ENCODE results near the gene CKMT1B. TPM values are rescaled to one million over a fixed set of nuclear protein-coding genes. Genes with fewer than 3 reads are reported as not detected.
"Not testable (repeated sequence)": the region's sequence is repeated elsewhere in the genome, so short reads cannot be mapped to it uniquely, and the experiment has no call there.

The CKMT1B gene
- total RNA-seq, 4 donors from 2014 or later, result 0.13 to 2.2 (median 0.87) TPM

- WGBS, result no CpG with 5 or more reads among the region's 8 CpGs
- H3K27me3 ChIP-seq, result peaks cover 0 to 17% (median 0%) of the 10 kb centered on the region in 4 donors
- H3K27ac ChIP-seq (replicated peaks in 1 of 4); intact Hi-C loops (cut with DNase I); DNase-seq (ENCODE audit: extremely low spot score); H3K4me1 ChIP-seq; H3K36me3 ChIP-seq; H3K9me3 ChIP-seq; H3K4me3 ChIP-seq: not testable (repeated sequence)
Measured at GRCh38 chr15:43617750-43618149, 23.9 kb downstream of the CKMT1B start.

- peaks cover 0 to 23% (median 0%) of the 10 kb centered on the region in 4 donors for H3K27me3 ChIP-seq
- H3K4me3 ChIP-seq; H3K9me3 ChIP-seq; H3K27ac ChIP-seq (replicated peaks in 1 of 4); H3K36me3 ChIP-seq; intact Hi-C loops (cut with DNase I); DNase-seq (ENCODE audit: extremely low spot score); H3K4me1 ChIP-seq: not testable (repeated sequence)
- WGBS, result no CpG with 5 or more reads among the region's 2 CpGs
Measured at GRCh38 chr15:43618700-43619099, 24.9 kb downstream of the CKMT1B start, which contains the start of gene STRC. TSS of gene STRC (minus strand) at chr15:43618800. CDS start at chr15:43618722, 78 bp downstream.

GRCh38 chr15:43622068-43622799 is 28.4 kb downstream of the CKMT1B start:
- H3K36me3 ChIP-seq; H3K4me1 ChIP-seq; H3K9me3 ChIP-seq; H3K4me3 ChIP-seq; DNase-seq (ENCODE audit: extremely low spot score); intact Hi-C loops (cut with DNase I); H3K27ac ChIP-seq (replicated peaks in 1 of 4): not testable (repeated sequence)
- 69% methylated on average over 5 of the region's 7 CpGs for WGBS
- H3K27me3 ChIP-seq, result peaks cover 0 to 23% (median 0%) of the 10 kb centered on the region in 4 donors

- Histone ChIP-seq H3K27me3 (peaks cover 0 to 14% (median 0%) of the 10 kb centered on the region in 4 donors), H3K27ac (replicated peaks in 1 of 4) (no peak overlapping the region), H3K4me3 (no peak overlapping the region), H3K36me3 (no peaks in the 10 kb centered on the region), H3K9me3 (no peaks in the 10 kb centered on the region), H3K4me1 (no peaks in the 10 kb centered on the region)
- 23% methylated on average over 5 of the region's 5 CpGs for WGBS
- no peak for DNase-seq (ENCODE audit: extremely low spot score)
- intact Hi-C loops (cut with DNase I), result no loop called here
- TF ChIP-seq EP300 (IDR thresholded peaks at IDR 0.05) (no peak), POLR2A (IDR thresholded peaks at IDR 0.05; ENCODE audit: low read depth) (no peak), CTCF (IDR thresholded peaks at IDR 0.05) (no peak), POLR2AphosphoS5 (IDR thresholded peaks at IDR 0.05) (no peak)
Measured at GRCh38 chr15:43625106-43625505, 31.3 kb downstream of the CKMT1B start.

GRCh38 chr15:43626937-43627336 is 33.1 kb downstream of the CKMT1B start:
- DNase-seq (ENCODE audit: extremely low spot score); intact Hi-C loops (cut with DNase I); H3K27me3 ChIP-seq; H3K4me1 ChIP-seq; H3K9me3 ChIP-seq; H3K27ac ChIP-seq (replicated peaks in 1 of 4); H3K4me3 ChIP-seq; H3K36me3 ChIP-seq: not testable (repeated sequence)

- DNase-seq (ENCODE audit: extremely low spot score); H3K4me1 ChIP-seq; H3K27me3 ChIP-seq; H3K4me3 ChIP-seq; H3K36me3 ChIP-seq; intact Hi-C loops (cut with DNase I); H3K9me3 ChIP-seq; H3K27ac ChIP-seq (replicated peaks in 1 of 4): not testable (repeated sequence)
- WGBS, result 98% methylated on average over 8 of the region's 8 CpGs
Measured at GRCh38 chr15:43638464-43639204, 44.8 kb downstream of the CKMT1B start.

Small RNA genes within 50 kb of the gene (small RNA-seq; reads per million reads assigned to genes)
- 0 reads per million in 3 donors for gene PDIA3P2
- 0 reads per million in 3 donors for gene RNU6-554P
- 0 reads per million in 3 donors for gene RNU6-610P

Other genes starting within 250 kb of the CKMT1B start
- 10 to 100 TPM; 17.4 to 34.6 (median 21.5) TPM for gene ZSCAN29, start 223.0 kb upstream of the CKMT1B start, total RNA-seq
- gene TUBGCP4, start 222.9 kb upstream of the CKMT1B start, total RNA-seq, result 10 to 100 TPM in 3 of 4 donors, 1 to 10 TPM in 1; 9.3 to 17.0 (median 14.1) TPM
- gene TP53BP1, start 100.9 kb upstream of the CKMT1B start, total RNA-seq, result 10 to 100 TPM; 24.7 to 29.9 (median 27.0) TPM
- gene MAP1A, start 76.4 kb upstream of the CKMT1B start, total RNA-seq, result 10 to 100 TPM; 30.0 to 59.5 (median 37.4) TPM
- gene PPIP5K1, start 3.8 kb upstream of the CKMT1B start, total RNA-seq, result 10 to 100 TPM in 3 of 4 donors, 1 to 10 TPM in 1; 9.8 to 73.4 (median 23.3) TPM
- under 1 TPM in 2 of 4 donors, not detected in 2; under 0.01 to 0.06 TPM for gene STRC, start 24.8 kb downstream of the CKMT1B start, total RNA-seq
- 1 to 10 TPM in 2 of 4 donors, under 1 TPM in 2; 0.66 to 2.8 (median 1.4) TPM for gene CATSPER2, start 54.8 kb downstream of the CKMT1B start, total RNA-seq
- gene CKMT1A, start 99.8 kb downstream of the CKMT1B start, total RNA-seq, result under 1 TPM in 1 of 4 donors, not detected in 3; 0.17 TPM
- 100 to 1,000 TPM in 2 of 4 donors, 10 to 100 TPM in 2; 70.6 to 256 (median 101) TPM for gene PDIA3, start 152.4 kb downstream of the CKMT1B start, total RNA-seq
- 1 to 10 TPM; 3.0 to 7.7 (median 4.1) TPM for gene ELL3, start 182.9 kb downstream of the CKMT1B start, total RNA-seq
- 100 to 1,000 TPM; 625 to 874 (median 721) TPM for gene SERF2, start 198.3 kb downstream of the CKMT1B start, total RNA-seq
- gene SERINC4, start 206.2 kb downstream of the CKMT1B start, total RNA-seq, result not detected
- 10 to 100 TPM in 1 of 4 donors, 1 to 10 TPM in 3; 4.8 to 12.0 (median 9.4) TPM for gene HYPK, start 206.6 kb downstream of the CKMT1B start, total RNA-seq
- 10 to 100 TPM; 18.6 to 21.3 (median 19.7) TPM for gene MFAP1, start 230.7 kb downstream of the CKMT1B start, total RNA-seq
- gene WDR76, start 233.0 kb downstream of the CKMT1B start, total RNA-seq, result 10 to 100 TPM in 2 of 4 donors, 1 to 10 TPM in 2; 5.1 to 12.0 (median 8.2) TPM